Stimulated activated naive B cell treated with anti-CD40 and anti-IgM and Interleukin-4, amounts not matched to agents 10 μg/mL and 1 μg/mL and 100 μg/mL, for 72 hours (primary cell): ENCODE measurements around the gene RYR3.

Experiments
- ATAC-seq, 2 donors: fragments of 150-1000 bp; cut with Tn5 transposase; replicated peaks; 2 replicates each; pipeline ENCODE4 v1.10.0; 2021; ENCODE audit warnings: moderate library complexity in 1 of 2
- DNase-seq: peaks from one replicate; pipeline ENCODE4 v3.0.0; 2021
- H3K27ac Mint-ChIP-seq: one replicate; pipeline ENCODE4 v1.8.0; 2022; ENCODE audit warnings: mild to moderate bottlenecking, mixed read lengths
- H3K27me3 Mint-ChIP-seq, 2 donors: one replicate each; pipeline ENCODE4 v1.8.0; 2022; ENCODE audit warnings: mixed read lengths in 2 of 2
- H3K36me3 Mint-ChIP-seq, 2 donors: one replicate each; pipeline ENCODE4 v1.8.0; 2022; ENCODE audit warnings: mixed read lengths in 2 of 2, mild to moderate bottlenecking in 1 of 2
- H3K4me1 Mint-ChIP-seq, 2 donors: one replicate each; pipeline ENCODE4 v1.8.0; 2022; ENCODE audit warnings: mixed read lengths in 2 of 2, mild to moderate bottlenecking in 1 of 2
- H3K4me3 Mint-ChIP-seq, 2 donors: one replicate each; pipeline ENCODE4 v1.8.0; 2022; ENCODE audit warnings: mild to moderate bottlenecking in 2 of 2, mixed read lengths in 2 of 2, moderate library complexity in 1 of 2
- H3K9me3 Mint-ChIP-seq, 2 donors: one replicate each; pipeline ENCODE4 v1.8.0; 2022; ENCODE audit warnings: mixed read lengths in 2 of 2, mild to moderate bottlenecking in 1 of 2

Gene RYR3

DNA sequence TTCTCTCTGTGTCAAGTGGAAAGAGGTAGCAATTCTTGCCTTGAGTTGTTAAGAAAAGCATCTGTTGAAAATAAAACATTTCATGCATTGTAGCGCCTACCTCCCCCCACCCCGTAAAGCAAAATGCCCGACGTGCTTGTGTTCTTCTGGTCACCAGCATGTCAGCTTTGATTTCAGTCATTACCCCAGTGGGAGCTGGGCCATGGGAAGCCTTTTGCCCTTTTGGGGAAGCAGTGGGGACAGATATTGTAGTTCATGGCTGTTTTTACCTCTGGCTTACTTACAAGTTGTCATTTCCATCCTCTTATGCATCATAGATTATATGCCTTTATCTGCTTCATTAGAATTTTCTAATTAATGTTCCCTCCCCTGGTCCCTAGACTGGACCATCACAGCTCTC lies 328.7 kb downstream of the RYR3 start:
- peaks cover 7 to 13% of the 10 kb centered on the region in 2 donors for H3K4me1 Mint-ChIP-seq
- no peaks in the 10 kb centered on the region for H3K9me3 Mint-ChIP-seq
- H3K27me3 Mint-ChIP-seq, result peaks cover 0 to 6% of the 10 kb centered on the region in 2 donors
- H3K27ac Mint-ChIP-seq, result no peak overlapping the region
- H3K36me3 Mint-ChIP-seq, result no peaks in the 10 kb centered on the region
- DNase-seq, result no peak
- no peak for ATAC-seq
- H3K4me3 Mint-ChIP-seq, result no peak overlapping the region

DNA sequence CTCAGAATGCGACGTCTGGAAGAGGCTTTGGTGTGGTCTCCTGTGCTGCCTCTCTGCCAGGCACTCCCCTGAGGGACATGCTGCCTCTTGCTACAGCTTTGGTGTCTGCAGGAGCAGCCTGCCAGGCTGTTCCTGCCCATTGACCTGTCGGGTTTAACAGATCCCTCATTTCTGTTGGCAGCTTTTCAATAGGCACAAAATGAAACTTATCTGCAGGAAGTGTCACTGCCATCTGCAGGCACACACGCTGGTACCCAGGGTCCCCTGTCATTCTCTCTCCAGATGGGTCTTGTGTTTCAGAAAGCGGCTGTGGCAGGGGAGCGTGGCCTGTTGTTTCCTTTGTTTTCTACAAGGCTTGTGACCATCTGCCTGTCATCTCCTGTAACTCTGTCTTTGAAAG lies 329.2 kb downstream of the RYR3 start:
- H3K27me3 Mint-ChIP-seq, result peaks cover 0 to 6% of the 10 kb centered on the region in 2 donors
- H3K9me3 Mint-ChIP-seq, result no peaks in the 10 kb centered on the region
- no peak overlapping the region for H3K4me3 Mint-ChIP-seq
- DNase-seq (no peak), ATAC-seq (peak; percentile 39 to 55)
- no peaks in the 10 kb centered on the region for H3K36me3 Mint-ChIP-seq
- H3K27ac Mint-ChIP-seq, result no peak overlapping the region
- H3K4me1 Mint-ChIP-seq, result peaks cover 7 to 13% of the 10 kb centered on the region in 2 donors

DNA sequence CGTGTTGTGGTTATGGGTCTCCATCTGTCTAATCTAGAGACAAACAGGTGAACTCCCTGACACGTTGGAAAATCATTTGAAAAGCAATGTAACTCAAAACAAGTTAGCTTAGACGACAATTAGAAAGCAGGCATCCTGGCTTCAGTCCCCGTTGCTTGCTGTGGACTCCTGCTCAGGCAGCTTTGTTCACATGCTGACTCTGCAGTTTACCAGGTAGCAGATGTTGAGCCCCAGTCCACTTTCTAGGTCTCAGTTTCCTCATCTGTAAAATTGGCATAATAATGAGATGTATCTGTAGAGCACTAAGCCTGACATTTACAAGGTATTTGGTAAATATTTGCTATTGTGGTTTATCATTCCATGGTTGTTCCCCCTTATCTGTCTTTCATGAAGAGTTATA lies 330.3 kb downstream of the RYR3 start:
- ATAC-seq (no peak), DNase-seq (no peak)
- Mint-ChIP-seq H3K36me3 (no peaks in the 10 kb centered on the region), H3K27ac (no peak overlapping the region), H3K27me3 (peaks cover 0 to 6% of the 10 kb centered on the region in 2 donors), H3K9me3 (no peaks in the 10 kb centered on the region), H3K4me3 (no peak overlapping the region), H3K4me1 (peaks cover 7 to 13% of the 10 kb centered on the region in 2 donors)

DNA sequence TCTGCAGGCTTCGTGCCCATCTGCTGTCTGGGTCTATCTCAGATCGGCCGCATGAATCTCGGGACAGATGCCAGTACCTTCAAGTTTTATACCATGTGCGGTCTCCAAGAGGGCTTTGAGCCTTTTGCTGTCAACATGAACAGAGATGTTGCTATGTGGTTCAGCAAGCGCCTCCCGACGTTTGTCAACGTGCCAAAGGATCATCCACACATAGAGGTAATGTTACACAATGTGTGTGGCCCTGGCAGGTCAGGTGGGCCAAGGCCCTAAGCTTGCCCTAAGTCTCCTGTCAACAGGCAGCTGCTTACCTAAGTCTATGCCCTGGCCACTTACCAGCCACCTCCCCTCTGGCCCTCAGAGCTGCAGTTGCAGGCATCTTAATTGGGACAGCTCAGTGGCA lies 333.5 kb downstream of the RYR3 start:
- no peak for ATAC-seq
- Mint-ChIP-seq H3K9me3 (no peaks in the 10 kb centered on the region), H3K4me1 (peaks cover 6 to 13% of the 10 kb centered on the region in 2 donors), H3K27ac (no peak overlapping the region), H3K27me3 (peaks cover 0 to 6% of the 10 kb centered on the region in 2 donors), H3K4me3 (no peak overlapping the region), H3K36me3 (no peaks in the 10 kb centered on the region)
- no peak for DNase-seq

DNA sequence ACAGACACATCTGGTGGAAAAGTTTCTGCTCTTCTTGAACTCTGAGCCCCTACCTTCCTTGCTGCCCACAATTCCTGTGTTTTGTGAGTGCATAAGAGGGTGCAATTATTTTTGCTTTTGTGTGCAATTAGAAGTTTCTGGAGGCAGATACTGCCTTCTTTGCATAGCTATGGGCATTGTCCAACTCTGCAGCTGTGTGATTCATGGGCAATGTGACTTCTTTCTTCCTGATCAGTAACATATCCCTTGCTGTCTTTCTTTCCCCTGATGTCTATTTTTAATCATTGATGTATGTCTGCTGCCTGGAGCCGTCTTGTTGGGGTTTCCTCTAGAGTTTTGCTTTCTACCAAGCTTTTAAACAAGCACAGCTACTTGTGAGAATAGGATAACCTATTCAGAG lies 336.0 kb downstream of the RYR3 start:
- Mint-ChIP-seq H3K4me1 (no peaks in the 10 kb centered on the region), H3K36me3 (no peaks in the 10 kb centered on the region), H3K27me3 (peaks cover 0 to 3% of the 10 kb centered on the region in 2 donors), H3K4me3 (no peak overlapping the region), H3K27ac (no peak overlapping the region), H3K9me3 (no peaks in the 10 kb centered on the region)
- no peak for ATAC-seq
- no peak for DNase-seq

DNA sequence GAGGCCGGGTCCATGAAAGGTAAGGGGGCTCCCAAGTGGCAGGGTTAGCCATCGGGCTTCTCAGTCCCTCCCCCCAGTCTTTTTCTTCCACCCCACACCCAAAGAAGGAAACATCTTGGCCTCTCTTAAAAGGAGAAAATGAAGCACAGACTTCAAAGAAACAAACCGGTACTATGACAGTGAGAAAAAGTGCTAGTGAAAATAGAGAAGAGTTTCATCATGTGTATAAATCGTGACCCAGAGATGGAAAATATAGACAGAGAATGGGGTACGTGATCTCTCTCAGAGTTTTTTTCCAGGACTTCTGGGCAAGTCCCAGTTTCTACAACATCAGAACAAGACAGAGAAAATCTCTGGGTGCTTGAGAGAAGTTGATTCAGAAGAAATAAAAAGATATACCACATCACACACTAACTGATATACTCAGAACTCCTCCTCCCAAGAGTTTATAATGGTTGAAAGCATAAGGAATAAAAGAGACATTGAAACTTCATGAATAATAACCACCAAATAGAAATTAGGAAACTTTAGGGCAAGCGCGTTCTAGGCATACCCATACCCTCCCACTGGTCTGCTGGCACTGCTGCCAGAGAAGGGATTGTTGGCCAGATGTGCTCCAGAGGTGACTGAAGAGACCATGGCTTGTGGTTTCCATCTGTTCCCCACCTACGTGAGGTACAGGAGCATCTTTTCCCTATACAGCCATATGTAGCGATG lies 338.6 kb downstream of the RYR3 start:
- ATAC-seq (no peak), DNase-seq (no peak)
- no peak overlapping the region for H3K27ac Mint-ChIP-seq
- no peaks in the 10 kb centered on the region for H3K4me1 Mint-ChIP-seq
- H3K9me3 Mint-ChIP-seq, result no peaks in the 10 kb centered on the region
- no peaks in the 10 kb centered on the region for H3K27me3 Mint-ChIP-seq
- no peak overlapping the region for H3K4me3 Mint-ChIP-seq
- H3K36me3 Mint-ChIP-seq, result no peaks in the 10 kb centered on the region

DNA sequence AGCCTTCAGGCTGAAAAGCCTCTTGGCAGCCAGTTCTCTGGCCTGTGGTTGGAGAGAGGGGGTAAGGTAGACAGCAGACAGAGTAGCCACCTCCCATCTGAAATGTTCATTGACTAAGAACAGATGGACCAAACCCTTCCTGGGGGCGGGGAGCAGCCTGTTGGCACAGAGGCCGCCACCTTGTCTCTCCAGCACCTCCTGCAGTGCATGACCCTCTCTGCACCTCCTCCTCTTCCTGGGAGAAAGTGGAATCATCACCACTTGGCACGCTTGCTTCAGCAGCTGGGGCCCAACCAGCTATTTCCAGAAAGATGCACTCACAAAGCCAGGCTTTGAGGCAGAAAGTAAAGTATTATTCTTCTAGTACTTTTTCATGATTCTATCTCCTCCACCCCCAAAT lies 344.1 kb downstream of the RYR3 start:
- H3K27me3 Mint-ChIP-seq, result no peaks in the 10 kb centered on the region
- H3K36me3 Mint-ChIP-seq, result no peaks in the 10 kb centered on the region
- H3K4me3 Mint-ChIP-seq, result no peak overlapping the region
- no peaks in the 10 kb centered on the region for H3K4me1 Mint-ChIP-seq
- ATAC-seq, result no peak
- DNase-seq, result no peak
- H3K27ac Mint-ChIP-seq, result no peak overlapping the region
- no peaks in the 10 kb centered on the region for H3K9me3 Mint-ChIP-seq

DNA sequence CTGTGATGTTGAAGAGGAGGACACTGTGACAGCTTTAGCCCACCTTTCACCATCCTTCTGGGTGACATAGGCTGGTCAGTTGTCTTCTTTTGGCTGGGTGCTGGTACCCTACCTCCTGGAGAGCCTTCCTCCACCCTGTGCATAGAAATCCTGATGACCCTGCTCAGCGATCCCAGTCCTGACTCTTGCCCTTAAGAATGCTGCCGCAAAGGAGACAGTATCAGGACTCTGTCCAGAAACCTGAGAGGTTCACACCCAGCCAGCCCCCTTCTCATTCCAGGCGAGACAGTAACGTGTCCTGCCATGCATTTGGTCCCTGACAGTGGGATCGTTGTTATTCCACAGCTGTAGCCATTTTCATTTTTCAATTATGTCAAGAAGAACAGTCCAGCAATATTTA lies 344.7 kb downstream of the RYR3 start:
- H3K4me1 Mint-ChIP-seq, result no peaks in the 10 kb centered on the region
- H3K27me3 Mint-ChIP-seq, result no peaks in the 10 kb centered on the region
- no peaks in the 10 kb centered on the region for H3K9me3 Mint-ChIP-seq
- DNase-seq, result no peak
- H3K4me3 Mint-ChIP-seq, result no peak overlapping the region
- no peak for ATAC-seq
- no peak overlapping the region for H3K27ac Mint-ChIP-seq
- H3K36me3 Mint-ChIP-seq, result no peaks in the 10 kb centered on the region

DNA sequence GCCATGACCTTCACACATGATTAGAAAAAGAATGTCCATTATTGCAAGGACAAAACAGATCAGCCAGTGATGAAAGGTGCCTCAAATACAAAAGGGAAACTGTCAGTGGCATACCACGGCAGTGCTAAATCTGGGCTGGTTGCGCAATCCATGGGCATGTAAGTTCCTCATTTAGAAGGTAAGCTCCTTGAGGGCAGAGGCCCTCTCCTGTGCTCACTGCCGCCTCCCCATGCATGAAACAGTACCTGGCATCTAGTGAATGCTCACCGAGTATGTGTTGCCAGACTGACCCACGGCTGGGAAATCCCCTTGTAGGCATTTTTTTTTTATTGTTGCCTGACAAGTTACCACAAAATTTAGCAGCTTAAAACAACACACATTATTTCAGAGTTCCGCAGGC lies 345.4 kb downstream of the RYR3 start:
- ATAC-seq (no peak), DNase-seq (no peak)
- H3K9me3 Mint-ChIP-seq, result no peaks in the 10 kb centered on the region
- H3K4me3 Mint-ChIP-seq, result no peak overlapping the region
- peaks cover 0 to 3% of the 10 kb centered on the region in 2 donors for H3K27me3 Mint-ChIP-seq
- H3K36me3 Mint-ChIP-seq, result no peaks in the 10 kb centered on the region
- H3K4me1 Mint-ChIP-seq, result no peaks in the 10 kb centered on the region
- H3K27ac Mint-ChIP-seq, result no peak overlapping the region

DNA sequence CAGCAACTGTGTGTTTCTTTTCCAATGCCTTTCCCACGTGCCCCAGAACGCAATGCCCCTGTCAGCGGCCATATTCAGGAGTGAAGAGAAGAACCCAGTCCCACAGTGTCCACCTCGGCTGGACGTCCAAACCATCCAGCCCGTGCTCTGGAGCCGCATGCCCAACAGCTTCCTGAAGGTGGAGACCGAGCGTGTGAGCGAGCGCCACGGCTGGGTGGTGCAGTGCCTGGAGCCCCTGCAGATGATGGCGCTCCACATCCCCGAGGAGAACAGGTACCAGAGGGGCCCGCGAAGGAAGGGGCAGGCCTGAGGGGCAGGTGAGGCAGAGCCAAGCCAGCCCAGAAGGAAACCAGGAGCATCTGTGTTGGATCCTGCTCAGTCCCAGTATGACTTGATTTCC lies 349.4 kb downstream of the RYR3 start:
- Mint-ChIP-seq H3K4me1 (no peaks in the 10 kb centered on the region), H3K27ac (no peak overlapping the region), H3K36me3 (no peaks in the 10 kb centered on the region), H3K27me3 (peaks cover 5 to 6% of the 10 kb centered on the region in 2 donors), H3K4me3 (no peak overlapping the region), H3K9me3 (no peaks in the 10 kb centered on the region)
- DNase-seq, result no peak
- no peak for ATAC-seq

DNA sequence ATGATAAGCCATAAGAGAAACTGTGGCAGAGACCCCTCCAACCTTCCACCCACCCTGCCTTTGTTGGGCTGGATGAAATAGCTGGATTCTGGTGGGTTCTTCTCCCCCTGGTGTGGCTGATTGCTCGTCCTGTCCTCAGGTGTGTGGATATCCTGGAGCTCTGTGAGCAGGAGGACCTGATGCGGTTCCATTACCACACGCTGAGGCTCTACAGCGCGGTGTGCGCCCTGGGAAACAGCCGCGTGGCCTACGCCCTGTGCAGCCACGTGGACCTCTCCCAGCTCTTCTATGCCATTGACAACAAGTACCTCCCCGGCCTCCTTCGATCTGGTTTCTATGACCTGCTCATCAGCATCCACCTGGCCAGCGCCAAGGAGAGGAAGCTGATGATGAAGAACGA lies 351.2 kb downstream of the RYR3 start:
- H3K4me3 Mint-ChIP-seq, result no peak overlapping the region
- no peak overlapping the region for H3K27ac Mint-ChIP-seq
- ATAC-seq (no peak), DNase-seq (no peak)
- no peaks in the 10 kb centered on the region for H3K36me3 Mint-ChIP-seq
- H3K27me3 Mint-ChIP-seq, result peaks cover 5 to 6% of the 10 kb centered on the region in 2 donors
- H3K9me3 Mint-ChIP-seq, result no peaks in the 10 kb centered on the region
- no peaks in the 10 kb centered on the region for H3K4me1 Mint-ChIP-seq

DNA sequence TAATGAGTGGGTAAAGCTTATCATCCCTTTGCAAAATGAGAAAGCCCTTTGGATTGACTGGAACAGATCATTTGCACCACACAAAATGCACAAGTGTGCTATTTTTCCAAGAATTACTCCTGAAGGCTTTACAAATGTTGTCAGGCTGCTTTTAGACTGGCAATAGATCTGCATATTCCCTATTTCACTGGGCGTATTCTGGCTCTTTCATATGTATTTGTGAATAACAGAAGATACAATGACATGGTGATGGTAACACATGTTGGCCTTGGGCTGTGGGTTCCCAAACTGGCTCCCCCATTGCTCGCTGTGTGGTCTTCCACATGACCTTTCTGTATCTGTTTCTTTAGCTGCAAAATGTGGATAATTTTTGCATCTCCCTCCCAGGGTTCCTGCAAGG lies 354.2 kb downstream of the RYR3 start:
- ATAC-seq, result no peak
- no peak for DNase-seq
- Mint-ChIP-seq H3K27me3 (peaks cover 5 to 6% of the 10 kb centered on the region in 2 donors), H3K4me3 (no peak overlapping the region), H3K9me3 (no peaks in the 10 kb centered on the region), H3K27ac (no peak overlapping the region), H3K4me1 (no peaks in the 10 kb centered on the region), H3K36me3 (no peaks in the 10 kb centered on the region)

DNA sequence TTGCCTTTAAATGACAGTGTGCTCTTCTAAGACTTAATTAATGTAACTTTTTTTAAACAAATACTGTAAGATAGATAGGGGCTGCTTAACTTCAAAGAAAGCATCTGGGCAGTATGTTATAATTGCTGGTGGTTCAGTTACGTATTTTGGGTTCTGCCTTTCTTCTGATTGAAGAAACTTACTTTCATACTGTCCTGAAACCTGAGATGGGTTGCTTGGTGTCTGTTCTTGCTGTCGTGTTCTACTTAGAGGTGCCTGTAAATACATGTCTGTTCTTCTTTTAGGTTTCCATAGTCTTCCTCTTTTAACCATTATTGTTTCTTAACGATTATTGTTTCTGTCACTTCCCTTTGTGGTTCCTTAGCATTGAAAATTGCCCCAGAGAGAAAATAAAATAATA lies 359.8 kb downstream of the RYR3 start:
- no peaks in the 10 kb centered on the region for H3K36me3 Mint-ChIP-seq
- H3K4me3 Mint-ChIP-seq, result no peak overlapping the region
- no peak overlapping the region for H3K27ac Mint-ChIP-seq
- DNase-seq (no peak), ATAC-seq (no peak)
- H3K4me1 Mint-ChIP-seq, result no peaks in the 10 kb centered on the region
- H3K27me3 Mint-ChIP-seq, result peaks cover 11 to 16% of the 10 kb centered on the region in 2 donors
- no peaks in the 10 kb centered on the region for H3K9me3 Mint-ChIP-seq

DNA sequence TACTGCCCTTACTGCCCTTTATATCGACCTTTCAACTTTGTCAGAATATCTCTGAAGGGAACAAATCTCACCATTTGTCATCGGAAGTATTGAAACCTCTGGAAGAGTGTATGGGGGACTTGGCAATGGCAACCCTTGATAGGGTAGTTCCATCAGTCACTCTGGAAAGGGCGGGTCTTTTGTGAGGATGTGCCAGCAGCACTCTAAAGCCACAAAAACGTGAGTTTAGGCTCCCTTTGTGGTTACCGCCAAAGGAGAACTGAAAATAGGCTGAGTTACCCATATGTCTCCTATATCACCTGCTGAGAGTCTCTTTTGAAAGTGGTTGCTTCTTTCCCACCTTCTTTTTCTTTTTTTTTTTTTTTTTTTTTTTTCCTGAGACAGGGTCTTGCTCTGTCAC lies 360.7 kb downstream of the RYR3 start:
- H3K36me3 Mint-ChIP-seq, result no peaks in the 10 kb centered on the region
- ATAC-seq (peak; percentile 92 to 94), DNase-seq (peak; percentile 8)
- no peak overlapping the region for H3K4me3 Mint-ChIP-seq
- H3K9me3 Mint-ChIP-seq, result no peaks in the 10 kb centered on the region
- no peaks in the 10 kb centered on the region for H3K4me1 Mint-ChIP-seq
- H3K27ac Mint-ChIP-seq, result no peak overlapping the region
- peaks cover 20 to 25% of the 10 kb centered on the region in 2 donors for H3K27me3 Mint-ChIP-seq

DNA sequence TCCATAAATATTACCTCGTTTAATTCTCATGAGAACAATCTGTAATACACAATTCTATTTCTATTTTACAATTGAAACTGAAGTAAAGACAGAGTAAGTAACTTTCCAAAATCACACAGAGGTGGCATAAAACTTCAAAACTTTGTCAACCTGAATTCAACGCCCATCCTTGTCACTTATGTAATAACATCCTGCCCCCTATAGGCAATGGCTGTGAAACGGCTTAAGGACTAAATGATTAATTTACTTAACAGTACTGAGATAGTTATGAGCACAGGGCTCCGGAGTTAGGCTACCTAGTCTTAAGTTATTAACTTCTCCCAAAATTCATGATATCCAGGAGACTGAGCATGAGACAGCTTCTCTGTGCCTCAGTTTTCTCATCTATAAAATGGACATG lies 364.5 kb downstream of the RYR3 start:
- H3K4me1 Mint-ChIP-seq, result no peaks in the 10 kb centered on the region
- no peaks in the 10 kb centered on the region for H3K9me3 Mint-ChIP-seq
- no peaks in the 10 kb centered on the region for H3K36me3 Mint-ChIP-seq
- H3K27ac Mint-ChIP-seq, result no peak overlapping the region
- peaks cover 24 to 26% of the 10 kb centered on the region in 2 donors for H3K27me3 Mint-ChIP-seq
- DNase-seq (no peak), ATAC-seq (peak; percentile 51 to 53)
- no peak overlapping the region for H3K4me3 Mint-ChIP-seq
